ENCODE results near the gene SUMO2. TPM values are rescaled to one million over a fixed set of nuclear protein-coding genes. Genes with fewer than 3 reads are reported as not detected.
"Not testable (repeated sequence)": the region's sequence is repeated elsewhere in the genome, so short reads cannot be mapped to it uniquely, and the experiment has no call there.

The SUMO2 gene
- polyA plus RNA-seq, 3 donors, result 64.9 to 318 (median 282) TPM

- no peak for TF ChIP-seq CTCF (IDR thresholded peaks at IDR 0.05)
- Histone ChIP-seq H3K9ac (ENCODE audit: insufficient read depth, low read length, poor library complexity, severe bottlenecking) (no peak overlapping the region), H3K4me3 (replicated peaks in 1 of 3; ENCODE audit: low read depth in 2 of 3, low read length in 3 of 3) (no peak overlapping the region), H3K27ac (ENCODE audit: low read depth in 1 of 2, low read length in 2 of 2) (no peak overlapping the region), H3K36me3 (replicated peaks in 1 of 2; ENCODE audit: control insufficient read depth in 1 of 2, insufficient read depth in 2 of 2, low read length in 2 of 2) (peaks cover 53 to 85% of the 10 kb centered on the region in 2 donors), H3K9me3 (replicated peaks in 1 of 2; ENCODE audit: control insufficient read depth in 1 of 2, insufficient read depth in 1 of 2, low read length in 2 of 2) (no peaks in the 10 kb centered on the region), H3K4me1 (ENCODE audit: control insufficient read depth in 1 of 2, insufficient read depth in 2 of 2, low read length in 2 of 2) (no peaks in the 10 kb centered on the region), H2AFZ (ENCODE audit: insufficient read depth, low read depth, low read length, poor library complexity, severe bottlenecking) (no peak overlapping the region), H3K4me2 (replicated peaks; ENCODE audit: extremely low read depth, low read length, poor library complexity, severe bottlenecking) (no peak overlapping the region), H4K20me1 (ENCODE audit: insufficient read depth, low read length) (no peaks in the 10 kb centered on the region), H3K79me2 (ENCODE audit: insufficient read depth, low read length) (peaks cover 12% of the 10 kb centered on the region), H3K27me3 (ENCODE audit: control insufficient read depth in 2 of 2, insufficient read depth in 2 of 2, low read length in 2 of 2) (no peaks in the 10 kb centered on the region)
- Mint-ChIP-seq H3K4me3 (no peak overlapping the region), H3K4me1 (peaks cover 4% of the 10 kb centered on the region), H3K27me3 (ENCODE audit: low read depth in 3 of 3) (no peaks in the 10 kb centered on the region), H3K36me3 (peaks cover 43 to 75% of the 10 kb centered on the region in 2 donors), H3K27ac (peak overlapping the region in 4 of 7 donors; percentile 42 to 68 (median 56)), H3K9me3 (no peaks in the 10 kb centered on the region)
- WGBS (ENCODE audit: insufficient coverage), result 94% methylated on average over 3 of the region's 5 CpGs
- intact Hi-C loops (cut with micrococcal nuclease), result no loop called here
- DNase-seq, result no peak
Measured at GRCh38 chr17:75138519-75138918, 44.2 kb downstream of the SUMO2 start.

- 98% methylated on average over 6 of the region's 9 CpGs for WGBS (ENCODE audit: insufficient coverage)
- not testable (repeated sequence) for H3K27ac Mint-ChIP-seq
Measured at GRCh38 chr17:75137762-75138161, 45.0 kb downstream of the SUMO2 start.

More at GRCh38 chr17:75137762-75138161, 45.0 kb downstream of the SUMO2 start:
- H2AFZ ChIP-seq (ENCODE audit: insufficient read depth, low read depth, low read length, poor library complexity, severe bottlenecking); intact Hi-C loops (cut with micrococcal nuclease); H3K4me3 ChIP-seq (replicated peaks in 1 of 3; ENCODE audit: low read depth in 2 of 3, low read length in 3 of 3); H3K27ac ChIP-seq (ENCODE audit: low read depth in 1 of 2, low read length in 2 of 2); H3K9me3 ChIP-seq (replicated peaks in 1 of 2; ENCODE audit: control insufficient read depth in 1 of 2, insufficient read depth in 1 of 2, low read length in 2 of 2); H3K4me2 ChIP-seq (replicated peaks; ENCODE audit: extremely low read depth, low read length, poor library complexity, severe bottlenecking); H3K27me3 ChIP-seq (ENCODE audit: control insufficient read depth in 2 of 2, insufficient read depth in 2 of 2, low read length in 2 of 2); H3K4me1 ChIP-seq (ENCODE audit: control insufficient read depth in 1 of 2, insufficient read depth in 2 of 2, low read length in 2 of 2); H3K4me1 Mint-ChIP-seq; H3K79me2 ChIP-seq (ENCODE audit: insufficient read depth, low read length); H4K20me1 ChIP-seq (ENCODE audit: insufficient read depth, low read length); H3K4me3 Mint-ChIP-seq; H3K9ac ChIP-seq (ENCODE audit: insufficient read depth, low read length, poor library complexity, severe bottlenecking); H3K27me3 Mint-ChIP-seq (ENCODE audit: low read depth in 3 of 3); H3K9me3 Mint-ChIP-seq; DNase-seq: not testable (repeated sequence)
- peaks cover 47 to 78% of the 10 kb centered on the region in 2 donors for H3K36me3 ChIP-seq (replicated peaks in 1 of 2; ENCODE audit: control insufficient read depth in 1 of 2, insufficient read depth in 2 of 2, low read length in 2 of 2)
- H3K36me3 Mint-ChIP-seq, result peaks cover 38 to 68% of the 10 kb centered on the region in 2 donors

Measured in CD14-positive monocyte (primary cell).